DND-41 (cell line): ENCODE results near the gene ADSS1.

Experiments
- ATAC-seq: fragments of 200-7000 bp; cut with Tn5 transposase; 3 replicates; pipeline ENCODE4 v1.9.1; 2021; ENCODE audit warnings: low read depth; ENCODE audit not compliant: insufficient read depth
- DNase-seq: peaks from one replicate; pipeline ENCODE4 v3.0.0-alpha.2; 2020
- H2AFZ ChIP-seq: 2 replicates; pipeline ENCODE4 v1.6.0; 2012; ENCODE audit warnings: low read depth, low read length
- H3K27ac ChIP-seq: 2 replicates; pipeline ENCODE4 v1.5.1; 2012; ENCODE audit warnings: low read length, inconsistent platforms
- H3K27me3 ChIP-seq: fragments of 200-600 bp; sonication (generic); 2 replicates; pipeline ENCODE4 v1.6.0; 2012; ENCODE audit warnings: low read length, mild to moderate bottlenecking, inconsistent platforms; ENCODE audit not compliant: insufficient read depth, poor library complexity
- H3K36me3 ChIP-seq: 2 replicates; pipeline ENCODE4 v1.5.1; 2012; ENCODE audit warnings: low read length, inconsistent platforms; ENCODE audit not compliant: insufficient read depth
- H3K4me1 ChIP-seq: 2 replicates; pipeline ENCODE4 v1.5.1; 2012; ENCODE audit warnings: mild to moderate bottlenecking, low read length; ENCODE audit not compliant: insufficient read depth
- H3K4me2 ChIP-seq: 2 replicates; pipeline ENCODE4 v1.6.0; 2012; ENCODE audit warnings: mild to moderate bottlenecking, moderate library complexity, low read length, inconsistent platforms; ENCODE audit not compliant: insufficient read depth
- H3K4me3 ChIP-seq, 2 experiments: fragments of 200-600 bp in 1 of 2; shearing (Covaris generic) in 1 of 2; 2 replicates each; pipeline ENCODE4 v1.5.1; 2012 to 2016; ENCODE audit warnings: inconsistent platforms in 2 of 2, low read length in 2 of 2, mild to moderate bottlenecking in 2 of 2, low read depth in 1 of 2, moderate library complexity in 1 of 2
- H3K79me2 ChIP-seq: 2 replicates; pipeline ENCODE4 v1.6.0; 2012; ENCODE audit warnings: low read length, inconsistent platforms; ENCODE audit not compliant: insufficient read depth
- H3K9ac ChIP-seq: 2 replicates; pipeline ENCODE4 v1.6.0; 2012; ENCODE audit warnings: low read depth, mild to moderate bottlenecking, inconsistent platforms, low read length, moderate library complexity
- H3K9me3 ChIP-seq: 2 replicates; pipeline ENCODE4 v1.5.1; 2012; ENCODE audit warnings: low read length, moderate library complexity, mild to moderate bottlenecking, inconsistent platforms; ENCODE audit not compliant: insufficient read depth, severe bottlenecking
- H4K20me1 ChIP-seq: 2 replicates; pipeline ENCODE4 v1.6.0; 2012; ENCODE audit warnings: low read length; ENCODE audit not compliant: insufficient read depth
- CTCF ChIP-seq: IDR thresholded peaks from 2 replicates; pipeline ENCODE4 v1.5.1; 2012; ENCODE audit warnings: borderline replicate concordance, low read length, moderate library complexity, mild to moderate bottlenecking; ENCODE audit not compliant: poor library complexity, severe bottlenecking; ENCODE audit errors: extremely low read depth
- EZH2 ChIP-seq: IDR thresholded peaks from 3 replicates; pipeline ENCODE4 v1.6.1; 2012; ENCODE audit warnings: borderline replicate concordance, low read depth, mild to moderate bottlenecking, moderate library complexity, low read length, inconsistent platforms; ENCODE audit not compliant: severe bottlenecking

The ADSS1 gene

GRCh38 chr14:104775073-104775489 is 51.1 kb downstream of the ADSS1 start:
- Histone ChIP-seq H2AFZ (no peak overlapping the region), H3K36me3 (peaks cover 98% of the 10 kb centered on the region), H3K9me3 (no peaks in the 10 kb centered on the region), H3K79me2 (peaks cover 10% of the 10 kb centered on the region), H3K4me2 (no peak overlapping the region), H3K4me1 (no peaks in the 10 kb centered on the region), H3K27ac (no peak overlapping the region), H3K27me3 (no peaks in the 10 kb centered on the region), H3K9ac (no peak overlapping the region), H3K4me3 (no peak overlapping the region), H4K20me1 (peaks cover 83% of the 10 kb centered on the region)
- DNase-seq (no peak), ATAC-seq (no peak)
- no peak for TF ChIP-seq EZH2
- TF ChIP-seq CTCF, result no peak

DNA sequence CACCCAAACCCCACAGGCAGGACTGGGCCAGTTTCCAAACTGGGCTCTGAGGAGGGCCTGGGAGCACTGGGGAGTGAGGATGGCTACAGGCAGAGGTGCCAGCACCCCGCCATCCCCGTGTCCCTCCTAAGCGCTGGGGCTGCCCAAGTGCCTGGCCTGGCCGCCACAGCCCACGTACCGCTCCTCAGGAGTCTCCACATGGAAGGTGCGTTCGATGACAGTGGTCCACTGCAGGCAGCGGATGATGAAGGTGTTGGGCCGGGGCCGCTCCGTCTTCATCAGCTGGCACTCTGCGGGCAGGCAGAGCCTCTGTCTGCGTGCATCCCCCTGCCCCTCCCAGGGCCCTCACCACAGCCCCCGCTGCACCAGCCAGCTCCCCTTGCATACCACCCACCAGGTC is 52.5 kb downstream of the ADSS1 start:
- Histone ChIP-seq H3K4me3 (no peak overlapping the region), H2AFZ (no peak overlapping the region), H3K79me2 (peaks cover 19% of the 10 kb centered on the region), H3K4me2 (no peak overlapping the region), H3K27me3 (no peaks in the 10 kb centered on the region), H3K27ac (no peak overlapping the region), H3K9ac (no peak overlapping the region), H3K9me3 (no peaks in the 10 kb centered on the region), H3K4me1 (no peaks in the 10 kb centered on the region), H3K36me3 (peaks cover 98% of the 10 kb centered on the region), H4K20me1 (peaks cover 87% of the 10 kb centered on the region)
- ATAC-seq (no peak), DNase-seq (no peak)
- TF ChIP-seq EZH2, result no peak
- TF ChIP-seq CTCF, result no peak

DNA sequence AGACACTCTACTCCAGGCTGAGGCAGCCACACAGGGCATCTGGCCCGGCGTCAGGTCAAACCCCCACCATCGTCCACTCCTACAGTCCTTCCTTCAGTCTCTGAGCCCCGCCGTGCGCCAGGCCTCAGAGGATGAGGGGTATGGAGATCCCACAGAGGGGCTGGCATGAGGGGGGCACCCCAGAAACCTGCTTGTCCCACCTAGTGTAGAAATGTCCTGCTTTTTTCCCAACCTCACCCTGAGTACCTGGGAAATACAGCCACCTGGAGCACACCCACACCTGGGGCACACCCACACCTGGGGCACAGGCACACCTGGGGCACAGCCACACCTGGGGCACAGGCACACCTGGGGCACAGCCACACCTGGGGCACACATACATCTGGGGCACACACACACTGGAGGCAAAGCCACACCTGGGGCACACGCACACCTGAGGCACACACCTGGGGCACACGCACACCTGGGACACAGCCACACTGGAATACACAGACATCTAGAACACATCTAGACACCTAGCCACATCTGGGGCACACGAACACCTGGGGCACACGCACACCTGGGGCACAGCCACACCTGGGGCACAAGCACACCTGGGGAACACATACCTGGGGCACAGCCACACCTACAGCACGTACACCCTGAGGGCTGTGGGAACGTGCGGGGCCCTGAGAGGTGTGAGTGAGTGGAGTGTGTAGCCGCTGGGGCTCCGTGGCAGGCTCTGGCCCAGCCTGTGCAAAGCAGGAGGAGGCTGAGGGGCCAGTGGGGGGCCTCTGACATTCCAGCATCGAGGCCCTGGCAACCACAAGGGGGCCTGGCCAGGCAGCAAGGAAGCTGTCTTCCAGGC is 53.2 kb downstream of the ADSS1 start:
- H4K20me1 ChIP-seq, result peaks cover 86% of the 10 kb centered on the region
- TF ChIP-seq CTCF, result no peak
- TF ChIP-seq EZH2, result no peak
- peaks cover 23% of the 10 kb centered on the region for H3K79me2 ChIP-seq
- ATAC-seq (no peak), DNase-seq (no peak)
- H3K9ac ChIP-seq, result no peak overlapping the region
- H3K36me3 ChIP-seq, result peaks cover 97% of the 10 kb centered on the region
- no peak overlapping the region for H3K27ac ChIP-seq
- H3K4me3 ChIP-seq, result no peak overlapping the region
- no peak overlapping the region for H3K4me2 ChIP-seq
- no peaks in the 10 kb centered on the region for H3K9me3 ChIP-seq
- H3K27me3 ChIP-seq, result no peaks in the 10 kb centered on the region
- H2AFZ ChIP-seq, result no peak overlapping the region
- H3K4me1 ChIP-seq, result no peaks in the 10 kb centered on the region
